Measurements from ENCODE around the gene ZNHIT2.

ZNHIT2 gene

GRCh38 chr11:65127473-65128181 lies 10.1 kb upstream of the ZNHIT2 start:
- CTCF ChIA-PET: interaction anchor here (1.8 to 5.1 kb wide), 3 partner anchors 10 to 15 kb away, joined by 6 to 24 read pairs (median 13); partner anchors contain the start of genes TM7SF2 and ZNHIT2
- no peak for DNase-seq (ENCODE audit: extremely low spot score)

GRCh38 chr11:65126624-65127274 lies 9.2 kb upstream of the ZNHIT2 start:
- no peak for TF ChIP-seq CTCF (IDR thresholded peaks at IDR 0.05; ENCODE audit: control extremely low read depth, extremely low read depth, low read depth, missing control alignments)
- CTCF ChIA-PET: interaction anchor here (1.0 to 1.8 kb wide), 2 partner anchors 10 to 13 kb away, joined by 3 to 6 read pairs; partner anchors contain the start of gene ZNHIT2
- POLR2A ChIA-PET: no interaction called here
- DNase-seq (ENCODE audit: extremely low spot score): no peak

More at GRCh38 chr11:65127473-65128181, 10.1 kb upstream of the ZNHIT2 start:
- POLR2A ChIA-PET: interaction anchor here (0.5 to 0.6 kb wide), 2 partner anchors 240 to 275 kb away, joined by 3 to 7 read pairs; no protein-coding TSS in a partner anchor
- TF ChIP-seq CTCF (IDR thresholded peaks at IDR 0.05; ENCODE audit: control extremely low read depth, extremely low read depth, low read depth, missing control alignments): no peak

GRCh38 chr11:65125197-65126056 lies 7.9 kb upstream of the ZNHIT2 start:
- CTCF ChIA-PET: interaction anchor here (0.7 to 2.0 kb wide), 5 partner anchors 9 to 113 kb away, joined by 3 to 9 read pairs (median 5); partner anchors contain the start of genes CAPN1, TM7SF2 and ZNHIT2
- POLR2A ChIA-PET: interaction anchor here (1.0 kb wide), 1 partner anchor 9 kb away, joined by 3 read pairs; no protein-coding TSS in a partner anchor

GRCh38 chr11:65124480-65125196 lies 7.1 kb upstream of the ZNHIT2 start:
- no peak for TF ChIP-seq CTCF (IDR thresholded peaks at IDR 0.05; ENCODE audit: control extremely low read depth, extremely low read depth, low read depth, missing control alignments)
- CTCF ChIA-PET: interaction anchor here (0.7 to 2.0 kb wide), 5 partner anchors 11 to 112 kb away, joined by 3 to 9 read pairs (median 5); partner anchors contain the start of genes CAPN1 and TM7SF2
- POLR2A ChIA-PET: no interaction called here
- no peak for DNase-seq (ENCODE audit: extremely low spot score)

More at GRCh38 chr11:65125197-65126056, 7.9 kb upstream of the ZNHIT2 start:
- DNase-seq (ENCODE audit: extremely low spot score): no peak
- no peak for TF ChIP-seq CTCF (IDR thresholded peaks at IDR 0.05; ENCODE audit: control extremely low read depth, extremely low read depth, low read depth, missing control alignments)

- POLR2A ChIA-PET: interaction anchor here (0.5 to 2.0 kb wide), 11 partner anchors 8 to 387 kb away, joined by 4 to 10 read pairs (median 4); partner anchors contain the start of genes ARL2, CAPN1, SYVN1 and TM7SF2
- no peak for TF ChIP-seq CTCF (IDR thresholded peaks at IDR 0.05; ENCODE audit: control extremely low read depth, extremely low read depth, low read depth, missing control alignments)
- peak; percentile 97 for DNase-seq (ENCODE audit: extremely low spot score)
- CTCF ChIA-PET: interaction anchor here (0.7 to 7.2 kb wide), 11 partner anchors 9 to 277 kb away, joined by 3 to 73 read pairs (median 4); partner anchors contain the start of genes ARL2, CAPN1, SYVN1 and TM7SF2
Measured at GRCh38 chr11:65121865-65122696, 4.6 kb upstream of the ZNHIT2 start, which contains the start of the genes FAU and MRPL49. TSS of gene FAU (minus strand) at chr11:65122134. CDS start at chr11:65121813, 321 bp downstream. TSS of gene MRPL49 (plus strand) at chr11:65122321. CDS start at chr11:65122347, 26 bp downstream.

Measured in GM10248 (cell line).